H9 (cell line): Measurements from ENCODE around the gene GNAS-AS1. TPM values are rescaled to one million over a fixed set of nuclear protein-coding genes. Genes with fewer than 3 reads are reported as not detected.

ENCODE experiments used
- DNase-seq: peaks from one replicate; pipeline ENCODE4 v3.0.0-alpha.2; 2017
- H2AFZ ChIP-seq: one replicate; pipeline ENCODE4 v1.6.1; 2013; ENCODE audit warnings: mild to moderate bottlenecking, low read length, control low read depth, moderate library complexity
- H2AK5ac ChIP-seq: 2 replicates; pipeline ENCODE4 v1.6.1; 2013; ENCODE audit warnings: low read length, control low read depth, mixed read lengths; ENCODE audit not compliant: insufficient read length
- H2BK120ac ChIP-seq: one replicate; pipeline ENCODE4 v1.6.1; 2013; ENCODE audit warnings: low read depth, mild to moderate bottlenecking, low read length, control low read depth, inconsistent platforms; ENCODE audit not compliant: poor library complexity, severe bottlenecking
- H2BK12ac ChIP-seq: 2 replicates; pipeline ENCODE4 v1.6.1; 2013; ENCODE audit warnings: low read length, control low read depth, mixed read lengths, low read depth; ENCODE audit not compliant: insufficient read length
- H2BK15ac ChIP-seq: 2 replicates; pipeline ENCODE4 v1.6.1; 2013; ENCODE audit warnings: low read depth, low read length, control low read depth
- H2BK20ac ChIP-seq: one replicate; pipeline ENCODE4 v1.6.1; 2013; ENCODE audit warnings: low read depth, mild to moderate bottlenecking, low read length, control low read depth, inconsistent platforms; ENCODE audit not compliant: poor library complexity, severe bottlenecking
- H2BK5ac ChIP-seq: 2 replicates; pipeline ENCODE4 v1.6.1; 2013; ENCODE audit warnings: low read length, control low read depth, mixed read lengths; ENCODE audit not compliant: insufficient read length
- H3K14ac ChIP-seq: 2 replicates; pipeline ENCODE4 v1.6.1; 2013; ENCODE audit warnings: low read length, control low read depth; ENCODE audit not compliant: insufficient read depth
- H3K18ac ChIP-seq: 2 replicates; pipeline ENCODE4 v1.6.1; 2013; ENCODE audit warnings: low read depth, mild to moderate bottlenecking, mixed read lengths, low read length, control low read depth; ENCODE audit not compliant: insufficient read length
- H3K23ac ChIP-seq: 2 replicates; pipeline ENCODE4 v1.6.1; 2013; ENCODE audit warnings: low read length, control low read depth, mixed read lengths, low read depth; ENCODE audit not compliant: insufficient read length
- H3K23me2 ChIP-seq: 2 replicates; pipeline ENCODE4 v1.6.1; 2013; ENCODE audit warnings: low read depth, mild to moderate bottlenecking, mixed read lengths, low read length, control low read depth; ENCODE audit not compliant: insufficient read length, poor library complexity, severe bottlenecking
- H3K27ac ChIP-seq: 2 replicates; pipeline ENCODE4 v1.5.1; 2013; ENCODE audit warnings: low read length, control low read depth, mixed read lengths, low read depth; ENCODE audit not compliant: insufficient read length
- H3K27me3 ChIP-seq: 2 replicates; pipeline ENCODE4 v1.6.1; 2013; ENCODE audit warnings: low read length, control low read depth, inconsistent platforms; ENCODE audit not compliant: insufficient read depth
- H3K4ac ChIP-seq: 2 replicates; pipeline ENCODE4 v1.6.1; 2013; ENCODE audit warnings: low read depth, mild to moderate bottlenecking, control low read depth, inconsistent platforms, low read length, moderate library complexity
- H3K4me1 ChIP-seq: 2 replicates; pipeline ENCODE4 v1.6.1; 2013; ENCODE audit warnings: low read length, control low read depth, inconsistent platforms; ENCODE audit not compliant: insufficient read depth
- H3K4me2 ChIP-seq: 2 replicates; pipeline ENCODE4 v1.6.1; 2013; ENCODE audit warnings: low read length, control low read depth, mixed read lengths; ENCODE audit not compliant: insufficient read length, insufficient read depth
- H3K56ac ChIP-seq: 2 replicates; pipeline ENCODE4 v1.6.1; 2013; ENCODE audit warnings: low read depth, mild to moderate bottlenecking, mixed read lengths, low read length, control low read depth; ENCODE audit not compliant: insufficient read length
- H3K79me1 ChIP-seq: 2 replicates; pipeline ENCODE4 v1.6.1; 2013; ENCODE audit warnings: low read depth, mild to moderate bottlenecking, moderate library complexity, low read length, control low read depth, inconsistent platforms; ENCODE audit not compliant: insufficient read depth, poor library complexity, severe bottlenecking
- H3K79me2 ChIP-seq: 2 replicates; pipeline ENCODE4 v1.6.1; 2013; ENCODE audit warnings: low read length, control low read depth, inconsistent platforms; ENCODE audit not compliant: insufficient read depth
- H3K9ac ChIP-seq: 2 replicates; pipeline ENCODE4 v1.6.1; 2013; ENCODE audit warnings: low read length, control low read depth, mixed read lengths; ENCODE audit not compliant: insufficient read length; ENCODE audit errors: extremely low read depth
- H3K9me3 ChIP-seq: one replicate; pipeline ENCODE4 v1.6.1; 2013; ENCODE audit warnings: low read depth, low read length, inconsistent platforms; ENCODE audit not compliant: control insufficient read depth
- H3T11ph ChIP-seq: one replicate; pipeline ENCODE4 v1.6.1; 2013; ENCODE audit warnings: mild to moderate bottlenecking, low read length, control low read depth, inconsistent platforms
- H4K20me1 ChIP-seq: one replicate; pipeline ENCODE4 v1.6.1; 2013; ENCODE audit not compliant: control insufficient read depth, insufficient read length, insufficient read depth
- H4K5ac ChIP-seq: 2 replicates; pipeline ENCODE4 v1.6.1; 2013; ENCODE audit warnings: low read depth, mild to moderate bottlenecking, mixed read lengths, low read length, control low read depth; ENCODE audit not compliant: insufficient read length
- H4K8ac ChIP-seq: replicated peaks from 2 replicates; pipeline ENCODE4 v1.6.1; 2013; ENCODE audit warnings: low read length, control low read depth, mixed read lengths, low read depth; ENCODE audit not compliant: insufficient read length
- H4K91ac ChIP-seq: 2 replicates; pipeline ENCODE4 v1.6.1; 2013; ENCODE audit warnings: low read depth, mild to moderate bottlenecking, moderate library complexity, mixed read lengths, low read length, control low read depth; ENCODE audit not compliant: insufficient read length
- H3K27ac Mint-ChIP-seq, 3 experiments: 2 replicates in 2 of 3; 3 replicates in 1 of 3; pipeline ENCODE4 v1.8.0; 2020 to 2021; ENCODE audit warnings: mixed read lengths in 3 of 3, mild to moderate bottlenecking in 1 of 3, moderate library complexity in 1 of 3
- H3K27me3 Mint-ChIP-seq: 2 replicates; pipeline ENCODE4 v1.8.0; 2021; ENCODE audit warnings: low read depth, mild to moderate bottlenecking, moderate library complexity, mixed read lengths
- H3K36me3 Mint-ChIP-seq, 3 experiments: 2 replicates in 2 of 3; 3 replicates in 1 of 3; pipeline ENCODE4 v1.8.0; 2020 to 2021; ENCODE audit warnings: low read depth in 3 of 3, mixed read lengths in 3 of 3; ENCODE audit not compliant: insufficient read depth in 1 of 3
- H3K4me1 Mint-ChIP-seq, 2 experiments: 2 replicates each; pipeline ENCODE4 v1.8.0; 2020; ENCODE audit warnings: mixed read lengths in 2 of 2
- H3K4me3 Mint-ChIP-seq, 2 experiments: 2 replicates in 1 of 2; 3 replicates in 1 of 2; pipeline ENCODE4 v1.8.0; 2020 to 2021; ENCODE audit warnings: mild to moderate bottlenecking in 2 of 2, mixed read lengths in 2 of 2, moderate library complexity in 1 of 2
- H3K9me3 Mint-ChIP-seq, 2 experiments: 2 replicates in 1 of 2; 3 replicates in 1 of 2; pipeline ENCODE4 v1.8.0; 2020; ENCODE audit warnings: mild to moderate bottlenecking in 2 of 2, mixed read lengths in 2 of 2, moderate library complexity in 1 of 2
- CTCF ChIP-seq: fragments of 200-600 bp; sonication (generic); conservative IDR thresholded peaks from 3 replicates; pipeline ENCODE4 v1.8.0; 2021; ENCODE audit warnings: antibody characterized with exemption, mild to moderate bottlenecking
- WGBS: extraction: QIAGEN DNeasy Blood & Tissue Kit; methylation state at CpG from one replicate; pipeline ENCODE4 v1.1.7; 2013; ENCODE audit warnings: missing lambda C conversion rate, low lambda C conversion rate, mixed read lengths; ENCODE audit not compliant: insufficient read length; ENCODE audit errors: extremely low coverage; 5-methylcytosine and 5-hydroxymethylcytosine counted together
- total RNA-seq: library from RNA; stranded (reverse); gene quantifications from 2 replicates; pipeline ENCODE4 v1.2.1, GENCODE V29; 2021

The GNAS-AS1 gene
- total RNA-seq, 1 experiment from 2014 or later = 11.3 TPM

- Histone ChIP-seq H3K79me2 (no peaks in the 10 kb centered on the region), H2BK120ac (no peak overlapping the region), H3K79me1 (no peaks in the 10 kb centered on the region), H3K9ac (no peak overlapping the region), H3K9me3 (no peaks in the 10 kb centered on the region), H3K23me2 (no peaks in the 10 kb centered on the region), H2AK5ac (no peak overlapping the region), H4K8ac (no peak overlapping the region), H4K5ac (no peak overlapping the region), H2BK20ac (no peak overlapping the region), H4K20me1 (no peaks in the 10 kb centered on the region), H2BK5ac (no peak overlapping the region), H3K4me1 (no peaks in the 10 kb centered on the region; the same call in 1 of the 2 replicates), H4K91ac (no peak overlapping the region), H3K27me3 (no peaks in the 10 kb centered on the region), H3K18ac (no peak overlapping the region), H3K56ac (no peak overlapping the region), H3K27ac (no peak overlapping the region), H3K4ac (no peak overlapping the region), H3K14ac (no peak overlapping the region), H2AFZ (no peak overlapping the region), H3T11ph (no peak overlapping the region), H3K4me2 (no peak overlapping the region), H3K23ac (no peak overlapping the region), H2BK12ac (no peak overlapping the region), H2BK15ac (no peak overlapping the region)
- Mint-ChIP-seq H3K36me3 (no peaks in the 10 kb centered on the region), H3K4me1 (peaks cover 22 to 37% of the 10 kb centered on the region in 2 experiments), H3K27ac (no peak overlapping the region; a peak in 1 of 7 replicates), H3K9me3 (no peaks in the 10 kb centered on the region; a peak in 1 of 5 replicates), H3K4me3 (no peak overlapping the region), H3K27me3 (peaks cover 28% of the 10 kb centered on the region)
- no peak for TF ChIP-seq CTCF
- no peak for DNase-seq
- no CpG with 5 or more reads among the region's 15 CpGs for WGBS
These were observed 61.7 kb downstream of the GNAS-AS1 start for GRCh38 chr20:58788896-58789544.
